Neural cell (in vitro differentiated cells): ENCODE data around the gene TMCC1. TPM values are rescaled to one million over a fixed set of nuclear protein-coding genes. Genes with fewer than 3 reads are reported as not detected.

Source experiments
- H2AFZ ChIP-seq: fragments of 200-600, 300-800 bp; sonication (generic), shearing (Covaris generic); 2 replicates; pipeline ENCODE4 v1.6.0; 2014; ENCODE audit warnings: low read depth, mild to moderate bottlenecking, antibody characterized with exemption, low read length, moderate library complexity
- H3F3A ChIP-seq: fragments of 200-600 bp; shearing (Covaris generic); 2 replicates; pipeline ENCODE4 v1.6.1; 2016; ENCODE audit warnings: mild to moderate bottlenecking, moderate library complexity, mixed read lengths, antibody characterized with exemption, low read length; ENCODE audit not compliant: insufficient read depth, poor library complexity, severe bottlenecking
- H3K27ac ChIP-seq: fragments of 200-600, 300-800 bp; sonication (generic), shearing (Covaris generic); 2 replicates; pipeline ENCODE4 v1.5.1; 2014; ENCODE audit warnings: mild to moderate bottlenecking, low read length, moderate library complexity
- H3K27me3 ChIP-seq: fragments of 300-800, 200-600 bp; sonication (generic), shearing (Covaris generic); 2 replicates; pipeline ENCODE4 v1.6.0; 2014; ENCODE audit warnings: mild to moderate bottlenecking, low read depth, low read length, moderate library complexity; ENCODE audit not compliant: insufficient read depth
- H3K36me3 ChIP-seq: fragments of 300-800, 200-600 bp; sonication (generic), shearing (Covaris generic); 2 replicates; pipeline ENCODE4 v1.5.1; 2014; ENCODE audit warnings: mild to moderate bottlenecking, antibody characterized with exemption, low read length, moderate library complexity; ENCODE audit not compliant: insufficient read depth
- H3K4me2 ChIP-seq: fragments of 300-800, 200-600 bp; sonication (generic), shearing (Covaris generic); 2 replicates; pipeline ENCODE4 v1.6.0; 2014; ENCODE audit warnings: mild to moderate bottlenecking, low read length
- H3K4me3 ChIP-seq: fragments of 300-800, 200-600 bp; sonication (generic), shearing (Covaris generic); 2 replicates; pipeline ENCODE4 v1.5.1; 2014; ENCODE audit warnings: mild to moderate bottlenecking, low read length, moderate library complexity
- H3K79me2 ChIP-seq: fragments of 200-600 bp; shearing (Covaris generic); replicated peaks from 2 replicates; pipeline ENCODE4 v1.6.0; 2014; ENCODE audit warnings: mild to moderate bottlenecking, low read length, moderate library complexity; ENCODE audit not compliant: insufficient read depth
- H3K9ac ChIP-seq: fragments of 300-800, 200-600 bp; sonication (generic), shearing (Covaris generic); 2 replicates; pipeline ENCODE4 v1.6.1; 2016; ENCODE audit warnings: mild to moderate bottlenecking, low read length, mixed read lengths
- H3K9me2 ChIP-seq: fragments of 200-600 bp; shearing (Covaris generic); 2 replicates; pipeline ENCODE4 v1.6.1; 2016; ENCODE audit warnings: mild to moderate bottlenecking, low read length, mixed read lengths; ENCODE audit not compliant: insufficient read depth
- H3K9me3 ChIP-seq: fragments of 200-600, 300-800 bp; sonication (generic), shearing (Covaris generic); 2 replicates; pipeline ENCODE4 v1.6.1; 2016; ENCODE audit warnings: mild to moderate bottlenecking, mixed run types, low read length, moderate library complexity, mixed read lengths
- H4K20me1 ChIP-seq: fragments of 200-600 bp; shearing (Covaris generic); 2 replicates; pipeline ENCODE4 v1.6.1; 2016; ENCODE audit warnings: mild to moderate bottlenecking, mixed run types; ENCODE audit not compliant: insufficient read depth
- CTCF ChIP-seq: fragments of 450-650 bp; IDR thresholded peaks from 2 replicates; pipeline ENCODE4 v1.5.1; 2014; ENCODE audit warnings: antibody characterized with exemption, mild to moderate bottlenecking, moderate library complexity; ENCODE audit not compliant: poor library complexity, severe bottlenecking
- EP300 ChIP-seq: fragments of 450-650 bp; conservative IDR thresholded peaks from 2 replicates; pipeline ENCODE4 v1.6.1; 2014; ENCODE audit warnings: antibody characterized with exemption, mild to moderate bottlenecking, moderate library complexity; ENCODE audit not compliant: poor library complexity, severe bottlenecking
- EZH2 ChIP-seq: fragments of 200-600, 300-800 bp; shearing (Covaris generic), sonication (generic); IDR thresholded peaks from 2 replicates; pipeline ENCODE4 v1.6.1; 2014; ENCODE audit warnings: antibody characterized with exemption, low read length, borderline replicate concordance, mild to moderate bottlenecking; ENCODE audit not compliant: insufficient read depth, poor library complexity, severe bottlenecking
- MXI1 ChIP-seq: fragments of 450-650 bp; conservative IDR thresholded peaks from 2 replicates; pipeline ENCODE4 v1.6.1; 2014; ENCODE audit warnings: antibody characterized with exemption, mild to moderate bottlenecking; ENCODE audit not compliant: poor library complexity, severe bottlenecking
- POLR2AphosphoS5 ChIP-seq: IDR thresholded peaks from 2 replicates; pipeline ENCODE4 v1.6.1; 2012
- RAD21 ChIP-seq: fragments of 450-650 bp; conservative IDR thresholded peaks from 2 replicates; pipeline ENCODE4 v1.6.1; 2014; ENCODE audit warnings: antibody characterized with exemption, mild to moderate bottlenecking, moderate library complexity
- REST ChIP-seq: IDR thresholded peaks from 2 replicates; pipeline ENCODE4 v1.6.1; 2012; ENCODE audit warnings: borderline replicate concordance
- SMC3 ChIP-seq: fragments of 450-650 bp; conservative IDR thresholded peaks from 2 replicates; pipeline ENCODE4 v1.6.1; 2014; ENCODE audit warnings: antibody characterized with exemption, mild to moderate bottlenecking, moderate library complexity; ENCODE audit not compliant: poor library complexity
- TAF1 ChIP-seq: IDR thresholded peaks from 2 replicates; pipeline ENCODE4 v1.6.1; 2012; ENCODE audit warnings: low read depth
- polyA plus RNA-seq: library from polyadenylated mRNA; depleted of rRNA; stranded (reverse); fragments of >200 nt; gene quantifications from 2 replicates; pipeline ENCODE4 v1.2.3, GENCODE V29; 2014

The TMCC1 gene
- polyA plus RNA-seq, 1 donor from 2014 or later: 25.0 TPM

- H3K27me3 ChIP-seq: no peaks in the 10 kb centered on the region
- peaks cover 43% of the 10 kb centered on the region for H3K79me2 ChIP-seq
- H3K4me3 ChIP-seq: peak overlapping the region; percentile 66
- no peaks in the 10 kb centered on the region for H3K9me2 ChIP-seq
- TF ChIP-seq REST (peak; percentile 62), MXI1 (peak; percentile 52), EZH2 (no peak), POLR2AphosphoS5 (peak; percentile 32), CTCF (peak; percentile 52), EP300 (peak; percentile 20), TAF1 (peak; percentile 57), RAD21 (peak; percentile 54), SMC3 (peak; percentile 51)
- peak overlapping the region; percentile 55 for H3K9ac ChIP-seq
- peak overlapping the region; percentile 82 for H3K27ac ChIP-seq
- no peaks in the 10 kb centered on the region for H3F3A ChIP-seq
- no peaks in the 10 kb centered on the region for H4K20me1 ChIP-seq
- H3K4me2 ChIP-seq: peak overlapping the region; percentile 69
- no peaks in the 10 kb centered on the region for H3K9me3 ChIP-seq
- no peaks in the 10 kb centered on the region for H3K36me3 ChIP-seq
- no peak overlapping the region for H2AFZ ChIP-seq
Observed at GRCh38 chr3:129688271-129688895, 205.1 kb downstream of the TMCC1 start.

GRCh38 chr3:129687586-129688125 lies 205.9 kb downstream of the TMCC1 start:
- peak overlapping the region; percentile 82 for H3K27ac ChIP-seq
- H3K79me2 ChIP-seq: peaks cover 43% of the 10 kb centered on the region

More at GRCh38 chr3:129687586-129688125, 205.9 kb downstream of the TMCC1 start:
- H4K20me1 ChIP-seq: no peaks in the 10 kb centered on the region
- no peaks in the 10 kb centered on the region for H3K27me3 ChIP-seq
- H3K4me3 ChIP-seq: peak overlapping the region; percentile 66
- H3K36me3 ChIP-seq: no peaks in the 10 kb centered on the region
- no peaks in the 10 kb centered on the region for H3K9me2 ChIP-seq
- H3K9me3 ChIP-seq: no peaks in the 10 kb centered on the region
- no peaks in the 10 kb centered on the region for H3F3A ChIP-seq
- H2AFZ ChIP-seq: no peak overlapping the region
- peak overlapping the region; percentile 69 for H3K4me2 ChIP-seq
- TF ChIP-seq MXI1: no peak
- TF ChIP-seq TAF1: no peak
- TF ChIP-seq EZH2: no peak
- no peak for TF ChIP-seq CTCF
- no peak for TF ChIP-seq RAD21
- no peak for TF ChIP-seq EP300
- no peak for TF ChIP-seq REST
- H3K9ac ChIP-seq: peak overlapping the region; percentile 55
